ENCODE data around the gene TRABD2B. TPM values are rescaled to one million over a fixed set of nuclear protein-coding genes. Genes with fewer than 3 reads are reported as not detected.

The TRABD2B gene
- total RNA-seq, 1 donor from 2014 or later, result 1.4 TPM

DNA sequence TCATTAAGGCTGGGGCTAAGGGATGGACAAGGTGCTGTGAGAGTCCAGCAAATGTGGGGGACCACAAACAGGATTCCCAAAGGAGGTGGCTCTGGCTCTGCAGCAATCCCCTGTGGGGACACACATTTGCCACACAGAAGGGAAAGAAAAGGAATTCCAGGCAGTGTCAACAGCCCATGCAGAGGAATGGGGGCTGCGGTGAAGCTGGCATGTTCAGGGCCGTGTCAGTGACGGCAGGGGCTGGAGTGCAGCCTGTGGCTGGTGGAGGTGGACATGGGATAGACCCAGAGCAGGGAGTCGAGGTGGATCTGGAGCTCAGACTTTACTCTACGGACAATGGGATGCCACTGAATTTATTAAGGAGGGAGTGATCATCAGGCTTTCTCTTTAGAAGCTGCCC, 183.2 kb downstream of the TRABD2B start:
- Histone ChIP-seq H3K27me3 (ENCODE audit: low read depth) (no peaks in the 10 kb centered on the region), H3K36me3 (no peaks in the 10 kb centered on the region), H3K9me3 (replicated peaks) (no peaks in the 10 kb centered on the region), H3K27ac (replicated peaks) (no peak overlapping the region), H3K4me1 (peaks cover 19% of the 10 kb centered on the region), H3K4me3 (no peak overlapping the region)
- no peak for DNase-seq
- no peak for TF ChIP-seq CTCF (IDR thresholded peaks at IDR 0.05; ENCODE audit: borderline replicate concordance)
- intact Hi-C loops (cut with micrococcal nuclease), result no loop called here

DNA sequence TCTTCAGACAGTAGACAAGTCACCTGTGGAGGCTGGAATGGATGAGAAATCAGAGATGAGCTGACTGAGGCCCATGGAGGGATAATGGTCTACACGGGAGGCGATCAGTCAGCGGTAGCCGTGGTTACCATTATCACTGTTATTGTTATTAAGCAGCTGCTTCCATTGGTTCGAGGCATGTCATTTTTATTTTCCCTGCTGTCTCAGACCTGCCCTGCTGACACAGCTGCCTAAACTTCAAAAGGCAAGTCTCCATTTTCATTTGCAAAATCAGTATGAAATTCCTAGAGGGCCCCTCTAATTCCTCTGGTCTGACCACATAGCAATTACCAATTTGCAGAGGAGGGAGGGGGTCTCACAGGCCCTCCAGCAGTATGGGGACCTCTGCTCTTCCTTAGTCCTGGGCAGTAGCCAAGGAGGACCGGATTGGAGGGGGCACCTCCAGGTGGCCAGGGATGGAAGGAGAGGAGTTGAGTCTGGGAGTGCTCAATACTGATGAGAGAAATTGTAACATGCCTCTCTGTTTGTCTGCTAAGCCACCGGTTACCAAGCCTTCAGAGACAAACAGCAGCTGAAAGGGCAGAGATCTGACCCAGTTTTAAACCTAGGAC, 184.2 kb downstream of the TRABD2B start:
- intact Hi-C loops (cut with micrococcal nuclease), result no loop called here
- H3K27me3 ChIP-seq (ENCODE audit: low read depth), result no peaks in the 10 kb centered on the region
- no peak overlapping the region for H3K4me3 ChIP-seq
- no peaks in the 10 kb centered on the region for H3K9me3 ChIP-seq (replicated peaks)
- no peak for TF ChIP-seq CTCF (IDR thresholded peaks at IDR 0.05; ENCODE audit: borderline replicate concordance)
- no peak overlapping the region for H3K27ac ChIP-seq (replicated peaks)
- no peaks in the 10 kb centered on the region for H3K36me3 ChIP-seq
- H3K4me1 ChIP-seq, result peaks cover 19% of the 10 kb centered on the region
- DNase-seq, result no peak

DNA sequence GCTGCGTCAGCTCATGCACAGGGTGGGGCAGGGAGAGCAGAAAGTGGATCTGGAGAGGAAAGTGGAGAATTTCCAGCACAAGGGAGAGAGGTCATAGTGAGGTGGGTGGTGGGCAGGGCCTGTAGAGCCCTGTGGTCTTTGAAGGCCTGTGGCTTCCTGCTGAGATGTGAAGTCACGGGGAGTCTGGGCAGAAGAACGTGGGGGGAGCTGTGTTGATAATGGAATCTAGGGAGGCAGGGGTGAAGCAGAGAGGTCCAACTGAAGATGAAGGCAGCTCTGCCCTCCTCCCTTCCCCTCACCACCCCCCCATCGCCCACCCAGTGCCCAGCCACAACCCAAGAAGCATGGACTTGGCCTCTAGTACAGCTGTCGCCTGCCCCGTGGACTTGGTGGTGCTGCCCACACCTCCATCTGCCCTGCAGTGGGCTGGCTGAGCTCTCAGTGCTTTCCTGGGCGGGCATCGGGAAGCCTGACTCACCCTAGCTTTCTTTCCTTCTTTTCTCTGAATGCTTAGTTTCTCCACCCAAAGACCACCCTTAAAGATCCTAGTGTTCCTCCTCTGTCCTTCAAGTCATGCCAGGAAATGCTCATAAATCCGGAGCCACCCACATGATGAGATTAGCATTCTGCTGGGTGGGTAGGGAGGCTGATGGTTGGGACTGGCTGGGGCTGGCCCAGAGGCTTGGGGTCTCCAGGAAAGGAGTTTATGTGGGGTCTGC, 186.1 kb downstream of the TRABD2B start:
- TF ChIP-seq CTCF (IDR thresholded peaks at IDR 0.05; ENCODE audit: borderline replicate concordance), result no peak
- Histone ChIP-seq H3K4me1 (peaks cover 19% of the 10 kb centered on the region), H3K9me3 (replicated peaks) (no peaks in the 10 kb centered on the region), H3K27ac (replicated peaks) (no peak overlapping the region), H3K36me3 (no peaks in the 10 kb centered on the region), H3K4me3 (no peak overlapping the region), H3K27me3 (ENCODE audit: low read depth) (no peaks in the 10 kb centered on the region)
- DNase-seq, result no peak
- intact Hi-C loops (cut with micrococcal nuclease), result no loop called here

DNA sequence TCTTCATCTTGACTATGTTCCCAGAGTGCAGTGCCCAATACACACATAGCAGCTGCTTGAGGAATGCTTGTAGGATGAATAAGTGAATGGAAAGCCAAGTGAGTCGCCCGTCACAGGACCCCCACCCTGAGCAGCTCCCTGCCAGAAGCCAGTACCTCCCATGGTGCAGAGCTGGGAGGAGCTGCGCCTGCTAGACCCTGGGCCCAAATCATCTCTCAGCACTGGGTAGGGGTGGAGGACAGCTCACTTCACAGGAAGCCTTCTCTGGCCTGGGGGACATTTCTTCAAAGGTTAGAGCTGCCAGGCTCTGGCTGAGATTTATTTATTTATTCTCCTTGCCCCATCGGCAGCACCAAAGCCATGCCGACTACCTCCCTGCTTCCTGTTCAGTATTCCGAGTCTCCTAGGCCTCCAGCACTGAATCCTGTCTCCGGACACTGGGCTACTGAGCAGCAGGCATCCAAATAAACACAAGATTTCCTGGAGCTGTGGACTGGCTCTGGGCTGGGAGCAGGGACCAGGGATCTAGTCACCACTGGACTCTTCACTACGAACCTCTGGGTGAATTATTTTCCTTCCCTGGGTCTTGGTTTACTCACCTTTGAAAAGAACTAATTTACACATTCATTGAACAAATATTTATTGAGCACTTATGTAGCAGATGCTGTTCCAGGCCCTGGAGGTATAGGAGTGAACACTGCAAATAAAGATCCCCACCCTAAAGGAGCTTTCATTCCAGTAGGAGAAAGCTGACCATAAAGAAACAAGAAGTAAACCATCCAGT, 187.7 kb downstream of the TRABD2B start:
- intact Hi-C loops (cut with micrococcal nuclease), result no loop called here
- Histone ChIP-seq H3K27me3 (ENCODE audit: low read depth) (no peaks in the 10 kb centered on the region), H3K27ac (replicated peaks) (no peak overlapping the region), H3K4me3 (no peak overlapping the region), H3K4me1 (peaks cover 14% of the 10 kb centered on the region), H3K36me3 (no peaks in the 10 kb centered on the region), H3K9me3 (replicated peaks) (no peaks in the 10 kb centered on the region)
- TF ChIP-seq CTCF (IDR thresholded peaks at IDR 0.05; ENCODE audit: borderline replicate concordance), result no peak
- DNase-seq, result no peak

GRCh38 chr1:47808612-47809011, 188.6 kb downstream of the TRABD2B start:
- Histone ChIP-seq H3K4me3 (no peak overlapping the region), H3K27ac (replicated peaks) (no peak overlapping the region), H3K27me3 (ENCODE audit: low read depth) (no peaks in the 10 kb centered on the region), H3K9me3 (replicated peaks) (no peaks in the 10 kb centered on the region), H3K4me1 (peaks cover 10% of the 10 kb centered on the region), H3K36me3 (no peaks in the 10 kb centered on the region)
- no peak for TF ChIP-seq CTCF (IDR thresholded peaks at IDR 0.05; ENCODE audit: borderline replicate concordance)
- no peak for DNase-seq
- intact Hi-C loops (cut with micrococcal nuclease), result no loop called here
